NT2/D1 (cell line): ENCODE data around the gene MPZ.

ENCODE experiments used
- YY1 ChIP-seq: IDR thresholded peaks from 2 replicates; pipeline ENCODE4 v1.6.1; 2011; ENCODE audit not compliant: insufficient read length, insufficient read depth
- ZNF274 ChIP-seq: IDR thresholded peaks from 2 replicates; pipeline ENCODE4 v1.6.1; 2011; ENCODE audit warnings: mild to moderate bottlenecking, low read depth, low read length

DNA sequence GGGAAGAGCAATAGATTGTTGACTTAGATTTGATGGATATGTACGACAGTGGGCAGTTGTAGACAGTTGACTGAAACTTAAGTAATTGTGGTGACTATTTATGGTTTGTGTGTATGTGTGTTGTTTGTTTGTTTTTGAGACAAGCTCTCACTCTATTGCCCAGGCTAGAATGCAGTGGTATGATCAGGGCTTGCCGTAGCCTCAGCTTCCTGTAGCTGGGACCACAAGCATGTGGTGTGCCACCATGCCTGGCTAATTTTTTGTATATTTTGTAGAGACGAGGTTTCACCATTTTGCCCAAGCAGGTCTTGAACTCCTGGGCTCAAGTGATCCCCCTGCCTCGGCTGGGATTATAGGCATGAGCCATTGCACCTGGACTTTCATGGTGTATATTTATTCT lies 14.3 kb upstream of the MPZ start:
- TF ChIP-seq YY1 = no peak
- no peak for TF ChIP-seq ZNF274
